ENCODE data around the gene PLCL1. TPM values are rescaled to one million over a fixed set of nuclear protein-coding genes. Genes with fewer than 3 reads are reported as not detected.
A peak's percentile ranks its signal among the peaks of the same experiment; 100 is the strongest.

Gene PLCL1
- total and polyA plus RNA-seq, 7 donors = 4.3 to 25.4 (median 12.6) TPM

GRCh38 chr2:197777823-197778407 is 26.5 kb upstream of the PLCL1 start:
- whole genome bisulfite sequencing, 3 donors = 21 to 34% (median 22%) methylated on average over 4 of the region's 4 CpGs
- Histone ChIP-seq H3K27ac (no peak overlapping the region), H3K4me1 (peaks cover 24% of the 10 kb centered on the region), H3K27me3 (ENCODE audit: insufficient read depth in 3 of 3, low read length in 2 of 3) (no peaks in the 10 kb centered on the region), H3K9me3 (no peaks in the 10 kb centered on the region), H3K4me3 (no peak overlapping the region), H3K36me3 (ENCODE audit: insufficient read depth in 1 of 2, low read depth in 1 of 2) (peaks cover 0 to 5% of the 10 kb centered on the region in 2 donors)
- DNase-seq = no peak
- intact Hi-C loops (cut with DNase I) = loop anchor here (2.0 to 10.0 kb wide), 4 partner anchors 69 to 766 kb away; partner anchors contain the start of gene HSPD1 (in 1 of the 2)
- peak in 1 of 4 donors; percentile 50 for ATAC-seq
- TF ChIP-seq CTCF (IDR thresholded peaks at IDR 0.05) = peak; percentile 79

GRCh38 chr2:197779261-197779660 is 25.1 kb upstream of the PLCL1 start:
- ATAC-seq (peak; percentile 72 to 95 (median 88)), DNase-seq (no peak)
- Histone ChIP-seq H3K4me3 (no peak overlapping the region), H3K9me3 (no peaks in the 10 kb centered on the region), H3K4me1 (peaks cover 24% of the 10 kb centered on the region), H3K36me3 (ENCODE audit: insufficient read depth in 1 of 2, low read depth in 1 of 2) (no peaks in the 10 kb centered on the region), H3K27ac (peak overlapping the region; percentile 60), H3K27me3 (ENCODE audit: insufficient read depth in 3 of 3, low read length in 2 of 3) (no peaks in the 10 kb centered on the region)
- no peak for TF ChIP-seq CTCF (IDR thresholded peaks at IDR 0.05)
- intact Hi-C loops (cut with DNase I) = loop anchor here (2.0 to 10.0 kb wide), 4 partner anchors 70 to 767 kb away; partner anchors contain the start of gene HSPD1 (in 1 of the 2)

- DNase-seq (no peak), ATAC-seq (no peak)
- peaks cover 24% of the 10 kb centered on the region for H3K4me1 ChIP-seq
- intact Hi-C loops (cut with DNase I) = no loop called here
- H3K9me3 ChIP-seq = no peaks in the 10 kb centered on the region
- H3K36me3 ChIP-seq (ENCODE audit: insufficient read depth in 1 of 2, low read depth in 1 of 2) = no peaks in the 10 kb centered on the region
- no peak overlapping the region for H3K4me3 ChIP-seq
- no peaks in the 10 kb centered on the region for H3K27me3 ChIP-seq (ENCODE audit: insufficient read depth in 3 of 3, low read length in 2 of 3)
- WGBS, 3 donors = 51 to 74% (median 66%) methylated on average over 1 of the region's 1 CpG
- no peak for TF ChIP-seq CTCF (IDR thresholded peaks at IDR 0.05)
- H3K27ac ChIP-seq = peak overlapping the region; percentile 59
These were observed 22.3 kb upstream of the PLCL1 start for GRCh38 chr2:197782126-197782525.

GRCh38 chr2:197784956-197785941 is 19.1 kb upstream of the PLCL1 start, which contains the start of gene BOLL:
TSS of gene BOLL (minus strand) at chr2:197785319. CDS start at chr2:197781850, 3,469 bp downstream.
- peak within 1 kb of the TSS; percentile 93 for H3K27ac ChIP-seq
- intact Hi-C loops (cut with DNase I) = loop anchor here in 1 of 2 donors (5.0 kb wide), 1 partner anchor 78 kb away; the partner anchor contains the start of gene MARS2
- H3K4me1 ChIP-seq = no peaks in the 10 kb centered on the region
- no peaks in the 10 kb centered on the region for H3K9me3 ChIP-seq
- no peaks in the 10 kb centered on the region for H3K27me3 ChIP-seq (ENCODE audit: insufficient read depth in 3 of 3, low read length in 2 of 3)
- ATAC-seq (peak in 2 of 4 donors; percentile 0 to 4), DNase-seq (no peak)
- H3K36me3 ChIP-seq (ENCODE audit: insufficient read depth in 1 of 2, low read depth in 1 of 2) = no peaks in the 10 kb centered on the region
- no peak for TF ChIP-seq CTCF (IDR thresholded peaks at IDR 0.05)
- 87 to 91% (median 91%) methylated on average over 76 to 80 of the region's 80 CpGs for WGBS, 3 donors
- peak within 1 kb of the TSS; percentile 75 for H3K4me3 ChIP-seq
